Upper lobe of left lung (tissue), 6 donors: ENCODE data around the gene NBDY. TPM values are rescaled to one million over a fixed set of nuclear protein-coding genes. Genes with fewer than 3 reads are reported as not detected.

Experiments used
- ATAC-seq, 2 donors: fragments of 200-7000 bp; cut with Tn5 transposase; one replicate each; pipeline ENCODE4 v1.9.1; 2022; ENCODE audit warnings: mild to moderate bottlenecking in 2 of 2, moderate library complexity in 2 of 2; ENCODE audit not compliant: low FRiP score in 2 of 2
- DNase-seq, 2 donors: peaks; one replicate each; pipeline ENCODE4 v3.0.0-alpha.2; 2019 to 2020
- H3K27ac ChIP-seq, 4 donors: fragments of 200-600 bp; sonication (generic); one replicate each; pipeline ENCODE4 v1.5.1; 2016 to 2019
- H3K27me3 ChIP-seq, 4 donors: fragments of 200-600 bp; sonication (generic); one replicate each; pipeline ENCODE4 v1.5.1; 2017 to 2019
- H3K36me3 ChIP-seq, 4 donors: fragments of 200-600 bp; sonication (generic); one replicate each; pipeline ENCODE4 v1.5.1; 2016 to 2019
- H3K4me1 ChIP-seq, 4 donors: fragments of 200-600 bp; sonication (generic); one replicate each; pipeline ENCODE4 v1.5.1; 2018 to 2019
- H3K4me3 ChIP-seq, 4 donors: fragments of 200-600 bp; sonication (generic); one replicate each; pipeline ENCODE4 v1.5.1; 2017 to 2019; ENCODE audit warnings: mild to moderate bottlenecking in 2 of 4, moderate library complexity in 1 of 4
- H3K9me3 ChIP-seq, 4 donors: fragments of 200-600 bp; sonication (generic); one replicate each; pipeline ENCODE4 v1.5.1; 2018 to 2019
- CTCF ChIP-seq, 6 experiments: fragments of 450-650 bp in 4 of 6; fragments of 200-600 bp in 2 of 6; sonication (generic) in 2 of 6; IDR thresholded peaks; one replicate each; pipeline ENCODE4 v1.5.1; 2016 to 2019; ENCODE audit warnings: antibody characterized with exemption in 6 of 6
- EP300 ChIP-seq, 4 donors: sonication (generic); formaldehyde crosslinking; IDR thresholded peaks; one replicate each; pipeline ENCODE4 v1.5.1; 2017; ENCODE audit warnings: antibody characterized with exemption in 4 of 4, control low read depth in 2 of 4
- POLR2A ChIP-seq, 4 donors: fragments of 450-650 bp; IDR thresholded peaks; one replicate each; pipeline ENCODE4 v1.5.1; 2016 to 2017; ENCODE audit warnings: antibody characterized with exemption in 4 of 4, mild to moderate bottlenecking in 2 of 4
- POLR2AphosphoS5 ChIP-seq, 2 donors: sonication (generic); formaldehyde crosslinking; IDR thresholded peaks; one replicate each; pipeline ENCODE4 v1.5.1; 2017; ENCODE audit warnings: antibody characterized with exemption in 2 of 2
- WGBS, 2 donors: methylation state at CpG; one replicate each; pipeline ENCODE4 v1.1.5; 2017 to 2018; 5-methylcytosine and 5-hydroxymethylcytosine counted together
- total RNA-seq, 6 donors: library from RNA; depleted of rRNA in 4 of 6; stranded (reverse); fragments of >200 nt in 4 of 6; gene quantifications; one replicate each; pipeline versions ENCODE4 v1.1.0 to v1.2.1, GENCODE V29; 2016 to 2021
- donor health status: DM: no; HTN: no; CAD: no; lungs with moderate emphysema.
- donor health status: DM: no; HTN: yes; CAD: no; lungs with severe emphysema.

Gene NBDY
- total RNA-seq, 6 donors from 2014 or later = 9.4 to 34.2 (median 14.4) TPM

- DNase-seq (no peak), ATAC-seq (no peak)
- TF ChIP-seq POLR2AphosphoS5 (IDR thresholded peaks at IDR 0.05) = no peak
- no peak for TF ChIP-seq CTCF (IDR thresholded peaks at IDR 0.05)
- no peak for TF ChIP-seq EP300 (IDR thresholded peaks at IDR 0.05)
- no peak for TF ChIP-seq POLR2A (IDR thresholded peaks at IDR 0.05)
- Histone ChIP-seq H3K27ac (no peak overlapping the region), H3K27me3 (no peaks in the 10 kb centered on the region), H3K9me3 (no peaks in the 10 kb centered on the region), H3K36me3 (no peaks in the 10 kb centered on the region), H3K4me1 (peaks cover 0 to 8% (median 4%) of the 10 kb centered on the region in 4 donors), H3K4me3 (no peak overlapping the region)
- WGBS, 2 donors = 89 to 90% methylated on average over 9 to 14 of the region's 14 CpGs
These were observed 66.3 kb downstream of the NBDY start for GRCh38 chrX:56795309-56795868.

GRCh38 chrX:56796641-56797395 lies 67.8 kb downstream of the NBDY start:
- WGBS, 2 donors = 70 to 74% methylated on average over 3 to 4 of the region's 4 CpGs

GRCh38 chrX:56797574-56798338 lies 68.7 kb downstream of the NBDY start:
- H3K27ac ChIP-seq = no peak overlapping the region
- H3K4me1 ChIP-seq = peaks cover 0 to 12% (median 4%) of the 10 kb centered on the region in 4 donors
- H3K36me3 ChIP-seq = no peaks in the 10 kb centered on the region
- H3K4me3 ChIP-seq = no peak overlapping the region
- no peak for TF ChIP-seq EP300 (IDR thresholded peaks at IDR 0.05)
- TF ChIP-seq POLR2A (IDR thresholded peaks at IDR 0.05) = no peak
- TF ChIP-seq CTCF (IDR thresholded peaks at IDR 0.05) = no peak
- no peak for TF ChIP-seq POLR2AphosphoS5 (IDR thresholded peaks at IDR 0.05)
- DNase-seq = peak in 1 of 2 donors; percentile 40
- ATAC-seq = no peak
- H3K27me3 ChIP-seq = no peaks in the 10 kb centered on the region
- 33 to 44% methylated on average over 1 to 6 of the region's 6 CpGs for WGBS, 2 donors
- no peaks in the 10 kb centered on the region for H3K9me3 ChIP-seq

More at GRCh38 chrX:56796641-56797395, 67.8 kb downstream of the NBDY start:
- TF ChIP-seq CTCF (IDR thresholded peaks at IDR 0.05) = no peak
- no peak for TF ChIP-seq POLR2AphosphoS5 (IDR thresholded peaks at IDR 0.05)
- no peak for TF ChIP-seq EP300 (IDR thresholded peaks at IDR 0.05)
- no peak for TF ChIP-seq POLR2A (IDR thresholded peaks at IDR 0.05)
- Histone ChIP-seq H3K9me3 (no peaks in the 10 kb centered on the region), H3K27me3 (no peaks in the 10 kb centered on the region), H3K27ac (no peak overlapping the region), H3K4me3 (no peak overlapping the region), H3K36me3 (no peaks in the 10 kb centered on the region), H3K4me1 (peaks cover 0 to 8% (median 4%) of the 10 kb centered on the region in 4 donors)
- no peak for DNase-seq
- no peak for ATAC-seq

- ATAC-seq (no peak), DNase-seq (no peak)
- peaks cover 0 to 15% (median 4%) of the 10 kb centered on the region in 4 donors for H3K4me1 ChIP-seq
- no peak overlapping the region for H3K4me3 ChIP-seq
- H3K27me3 ChIP-seq = no peaks in the 10 kb centered on the region
- H3K9me3 ChIP-seq = no peaks in the 10 kb centered on the region
- 46 to 100% methylated on average over 1 to 5 of the region's 5 CpGs for WGBS, 2 donors
- TF ChIP-seq POLR2A (IDR thresholded peaks at IDR 0.05) = no peak
- TF ChIP-seq EP300 (IDR thresholded peaks at IDR 0.05) = no peak
- TF ChIP-seq POLR2AphosphoS5 (IDR thresholded peaks at IDR 0.05) = no peak
- no peak for TF ChIP-seq CTCF (IDR thresholded peaks at IDR 0.05)
- no peak overlapping the region for H3K27ac ChIP-seq
- no peaks in the 10 kb centered on the region for H3K36me3 ChIP-seq
These were observed 69.3 kb downstream of the NBDY start for GRCh38 chrX:56798339-56798711.
